HG03439 (cell line): ENCODE data around the gene PPM1F.

Source experiments
- ATAC-seq: cut with Tn5 transposase; IDR thresholded peaks from one replicate; pipeline ENCODE4 v1.9.1; 2021; ENCODE audit warnings: mild to moderate bottlenecking, moderate library complexity; ENCODE audit not compliant: unreplicated experiment

The PPM1F gene

DNA sequence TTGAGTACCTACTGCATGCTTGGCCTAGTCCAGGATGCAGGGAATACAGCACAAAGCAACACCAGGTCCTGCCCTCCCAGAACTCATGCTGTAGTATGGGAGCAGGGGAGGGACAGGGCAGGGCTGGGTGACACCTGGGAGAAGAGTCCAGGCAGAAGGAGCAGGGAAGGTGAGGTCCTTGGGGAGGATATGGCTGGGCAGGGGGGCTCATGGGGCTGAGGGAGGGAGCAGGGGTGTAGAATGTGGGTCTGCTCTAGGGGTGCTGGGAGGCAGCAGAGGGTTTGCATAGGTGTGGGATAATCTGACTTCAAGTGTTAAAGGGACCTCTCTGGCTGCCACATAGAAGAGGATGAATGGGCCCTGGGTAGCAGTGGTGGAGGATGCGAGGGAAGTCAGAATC lies 25.2 kb upstream of the PPM1F start:
- no peak for ATAC-seq

DNA sequence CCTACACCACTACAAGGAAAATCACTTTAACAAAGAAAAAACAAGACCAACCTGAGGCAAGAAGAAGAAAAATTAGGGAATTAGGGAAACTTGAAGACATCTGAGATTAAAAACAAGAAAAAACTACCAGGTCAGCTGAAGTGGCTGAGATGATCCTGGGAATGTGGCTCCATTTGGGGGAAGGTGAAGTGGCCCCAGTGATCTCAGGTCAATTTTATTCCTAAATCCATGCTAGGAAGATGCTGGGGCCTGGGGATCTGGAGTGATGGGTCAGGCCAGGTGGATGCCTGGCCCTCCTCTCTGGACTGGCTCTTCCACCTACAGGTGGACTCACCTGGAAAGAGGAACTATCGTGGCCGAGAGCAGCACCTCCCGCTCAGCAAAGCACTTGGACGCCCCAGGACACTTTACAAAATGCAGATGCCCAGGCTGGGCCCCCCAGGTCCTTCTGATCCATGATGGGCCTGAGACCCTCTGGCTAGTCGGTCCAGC lies 23.3 kb upstream of the PPM1F start:
- no peak for ATAC-seq

DNA sequence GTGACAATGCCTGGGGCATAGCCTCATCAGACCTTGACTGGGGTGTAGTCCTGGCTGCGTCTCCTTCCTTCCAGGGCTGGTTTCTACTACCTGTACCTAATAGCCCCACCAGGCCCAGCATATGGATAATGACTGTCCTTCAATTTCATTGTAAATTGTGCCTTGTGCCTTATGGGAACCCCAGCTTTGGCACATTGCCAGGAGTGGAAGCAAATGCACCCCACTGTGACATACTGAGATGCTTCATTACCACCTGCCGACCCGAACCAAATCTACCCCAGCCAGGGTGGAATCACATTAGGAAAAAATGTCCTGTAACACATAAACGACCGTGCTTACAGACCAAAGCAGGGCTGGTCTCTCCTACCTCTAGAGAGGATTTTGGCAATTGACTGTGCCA lies 22.6 kb upstream of the PPM1F start:
- ATAC-seq: no peak

DNA sequence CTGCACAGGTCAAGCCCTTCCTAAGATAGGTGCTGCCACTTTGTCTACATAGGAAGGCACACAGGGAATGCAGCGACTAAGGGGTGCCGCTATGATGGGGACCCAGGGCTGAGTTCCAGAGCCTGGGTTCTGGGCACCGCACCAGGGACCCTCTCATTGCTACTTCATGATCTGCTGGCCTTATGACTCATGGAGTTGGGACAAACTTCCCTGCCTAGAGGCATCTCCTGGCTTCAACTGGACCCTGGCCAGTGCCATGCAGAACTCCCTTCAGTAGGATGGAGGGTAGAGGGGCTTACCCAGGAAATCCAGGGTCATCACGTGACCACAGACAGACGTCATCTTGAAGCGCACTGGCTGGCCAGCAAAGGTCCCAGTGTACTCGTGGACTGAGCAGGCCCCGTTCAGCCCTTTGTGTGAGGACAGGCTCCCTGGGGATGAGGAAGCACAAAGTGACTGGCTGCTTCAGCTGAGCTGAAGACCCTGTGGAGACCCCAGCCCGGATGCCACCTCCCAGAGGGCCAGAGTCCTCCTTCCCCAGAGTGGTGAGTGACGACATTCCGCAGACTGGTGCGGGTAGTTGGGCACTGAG lies 21.5 kb upstream of the PPM1F start:
- no peak for ATAC-seq

DNA sequence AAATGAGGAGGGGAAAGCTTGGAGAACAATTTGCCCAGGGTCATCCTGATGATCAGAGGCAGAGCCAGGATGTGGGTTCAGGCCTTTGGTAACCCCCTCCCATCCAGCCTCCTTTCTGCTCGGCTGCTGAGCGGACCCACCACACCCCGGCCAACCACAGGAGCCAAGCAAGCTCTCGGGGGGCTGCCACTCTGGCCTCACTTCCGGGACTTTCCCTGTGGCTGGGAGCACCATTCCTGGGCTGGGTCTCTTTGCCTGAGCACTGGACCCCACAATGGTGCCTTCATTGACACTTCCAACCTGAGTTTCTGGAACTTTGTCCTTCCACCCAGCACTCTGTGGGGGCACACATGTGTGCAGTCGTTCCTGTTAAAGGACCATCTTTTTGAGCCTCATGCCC lies 20.2 kb upstream of the PPM1F start:
- no peak for ATAC-seq

DNA sequence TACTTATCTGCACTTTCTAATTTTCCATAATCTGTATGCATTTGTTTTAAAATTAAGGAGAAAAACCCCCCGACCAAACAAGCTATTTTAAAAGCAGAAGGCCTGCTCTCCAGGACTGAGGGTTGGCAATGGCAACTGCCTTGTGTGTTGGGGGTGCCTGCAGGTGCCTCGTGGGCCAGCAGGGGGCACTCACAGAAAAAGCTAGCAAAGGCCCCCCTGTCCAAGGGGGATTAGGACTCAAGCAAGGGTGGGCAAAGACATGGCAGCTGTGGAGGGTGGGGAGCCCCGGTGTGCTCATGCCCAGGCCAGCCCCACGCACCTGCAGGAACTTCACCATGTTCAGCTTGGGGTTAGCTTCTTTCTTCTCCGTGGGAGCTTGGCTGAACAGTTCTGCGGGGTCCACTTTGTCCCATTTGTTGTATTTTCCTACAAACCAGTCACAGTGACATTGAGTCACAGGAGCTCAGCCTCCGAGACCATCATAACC lies 19.7 kb upstream of the PPM1F start:
- no peak for ATAC-seq

DNA sequence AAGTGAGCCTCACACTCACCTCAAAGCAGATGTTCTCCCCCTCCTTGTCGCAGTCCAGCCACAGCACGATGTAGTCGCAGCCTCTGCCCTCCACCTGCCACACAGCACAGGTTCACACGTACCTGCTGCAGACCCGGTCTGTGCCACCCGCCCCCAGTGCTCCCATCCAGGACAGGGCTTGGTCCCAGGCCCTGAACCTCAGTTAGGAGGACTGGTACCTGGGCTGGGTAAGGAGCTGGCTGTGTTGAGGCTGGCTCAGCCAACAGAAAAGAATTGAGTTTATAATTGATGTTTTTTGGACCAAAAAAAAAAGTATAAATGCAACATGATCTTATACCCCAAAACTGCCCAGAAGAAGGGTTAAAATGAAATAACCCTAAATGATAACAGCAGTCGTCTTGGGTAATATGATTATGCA lies 19.2 kb upstream of the PPM1F start:
- no peak for ATAC-seq

DNA sequence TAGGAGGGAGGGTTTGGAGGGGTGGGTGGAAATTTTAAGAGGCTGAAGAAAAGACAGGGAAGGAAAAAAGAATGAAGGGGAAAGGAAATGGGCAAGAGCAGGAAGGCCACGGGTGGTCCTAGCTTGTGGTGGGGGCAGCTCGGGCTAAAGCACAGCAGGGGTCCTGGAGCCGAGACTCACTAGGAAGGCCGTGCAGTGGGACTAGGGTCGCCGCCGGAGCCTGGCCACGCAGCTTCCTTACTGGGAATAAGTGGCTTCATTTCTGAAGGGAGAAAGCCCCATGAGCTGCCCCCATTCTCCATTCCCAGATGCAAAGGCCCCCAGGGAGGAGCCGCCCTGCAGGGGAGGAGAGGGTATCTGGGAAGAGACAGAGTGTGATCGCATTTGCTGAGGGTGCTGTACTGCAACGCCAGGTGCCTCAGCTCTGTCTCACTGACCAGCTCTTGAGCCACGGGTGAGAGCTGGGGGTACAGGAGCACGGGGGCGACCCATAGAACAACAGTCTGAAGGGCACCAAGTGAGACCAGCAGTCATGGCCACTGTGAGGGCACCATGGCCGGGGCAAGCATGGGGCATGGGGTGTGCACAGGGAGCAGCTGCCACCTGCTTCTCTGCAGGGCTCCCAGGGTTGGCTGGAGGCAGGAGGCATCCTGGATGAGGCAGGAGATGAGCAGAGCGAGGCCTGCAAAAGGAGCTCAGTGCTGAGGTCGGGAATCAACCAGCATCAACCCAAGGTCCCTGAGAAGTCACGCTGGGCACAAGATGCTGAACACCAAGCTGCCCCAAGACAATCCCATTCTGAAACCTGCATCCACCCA lies 18.4 kb upstream of the PPM1F start:
- ATAC-seq: no peak

DNA sequence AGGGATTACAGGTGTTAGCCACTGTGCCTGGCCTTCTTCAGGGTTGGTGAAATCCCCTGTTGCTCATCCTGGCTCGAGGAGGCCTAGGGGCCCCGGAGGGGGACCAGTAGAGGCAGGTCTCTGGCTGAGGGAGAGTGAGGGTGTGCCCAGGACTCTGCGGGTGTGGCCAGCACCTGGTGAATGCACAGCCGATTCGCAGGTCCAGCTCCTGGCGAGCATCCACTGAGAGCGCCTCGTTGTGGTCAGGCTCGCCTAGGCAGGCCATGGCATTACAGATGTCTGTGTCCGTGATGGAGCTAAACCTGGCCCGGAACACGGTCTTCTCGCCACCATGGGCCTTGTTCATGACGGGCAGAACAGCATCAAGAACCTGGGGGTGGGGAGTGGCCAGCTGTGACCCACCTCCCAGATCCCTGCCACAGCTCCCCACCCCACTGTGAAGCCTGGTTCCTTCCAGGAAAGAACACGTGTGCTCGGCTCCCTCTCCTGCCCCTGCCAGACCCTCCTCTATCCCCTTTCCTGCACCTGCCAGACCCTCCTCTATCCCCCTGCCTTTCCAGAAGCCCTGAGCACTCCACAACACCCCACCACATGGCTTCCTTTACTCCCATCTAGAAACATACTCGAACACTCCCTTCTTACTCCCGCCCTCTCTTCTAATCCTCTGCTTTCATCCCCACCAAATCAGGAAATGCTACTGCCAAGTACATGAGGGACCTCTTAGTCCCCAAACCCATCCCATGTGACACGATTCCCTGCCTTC lies 17.6 kb upstream of the PPM1F start:
- no peak for ATAC-seq

DNA sequence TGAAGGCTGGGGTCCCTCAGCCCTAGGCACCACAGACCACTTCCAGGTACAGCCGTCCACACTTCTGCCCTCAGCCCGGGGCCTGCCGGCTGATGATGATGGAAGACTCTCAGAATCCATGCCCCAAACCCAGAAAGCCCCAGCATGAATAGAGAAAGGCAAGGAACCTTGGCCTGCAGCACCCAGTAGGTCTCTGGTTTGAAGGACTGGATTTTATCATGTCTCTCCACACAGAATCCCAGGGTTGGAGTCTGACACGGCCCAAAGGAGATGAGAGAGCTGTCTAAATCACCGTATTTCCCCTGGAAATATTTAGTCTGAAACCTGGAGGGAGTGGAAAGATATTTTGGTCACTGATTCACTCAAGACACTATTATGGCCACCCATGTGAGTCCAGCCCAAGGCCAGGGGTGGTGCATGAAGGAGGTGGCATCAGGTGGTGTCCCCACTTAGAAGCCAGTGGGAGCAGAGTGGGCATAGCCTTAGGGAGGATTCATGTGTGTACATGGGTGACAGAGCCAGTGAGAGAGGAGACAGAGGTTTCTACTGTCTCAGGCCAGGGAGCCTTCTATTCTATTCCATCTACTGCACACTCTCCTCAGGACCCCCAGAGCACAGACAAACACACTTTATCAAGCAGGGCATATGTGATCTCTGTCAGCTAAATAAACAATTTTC lies 15.9 kb upstream of the PPM1F start:
- ATAC-seq: no peak

DNA sequence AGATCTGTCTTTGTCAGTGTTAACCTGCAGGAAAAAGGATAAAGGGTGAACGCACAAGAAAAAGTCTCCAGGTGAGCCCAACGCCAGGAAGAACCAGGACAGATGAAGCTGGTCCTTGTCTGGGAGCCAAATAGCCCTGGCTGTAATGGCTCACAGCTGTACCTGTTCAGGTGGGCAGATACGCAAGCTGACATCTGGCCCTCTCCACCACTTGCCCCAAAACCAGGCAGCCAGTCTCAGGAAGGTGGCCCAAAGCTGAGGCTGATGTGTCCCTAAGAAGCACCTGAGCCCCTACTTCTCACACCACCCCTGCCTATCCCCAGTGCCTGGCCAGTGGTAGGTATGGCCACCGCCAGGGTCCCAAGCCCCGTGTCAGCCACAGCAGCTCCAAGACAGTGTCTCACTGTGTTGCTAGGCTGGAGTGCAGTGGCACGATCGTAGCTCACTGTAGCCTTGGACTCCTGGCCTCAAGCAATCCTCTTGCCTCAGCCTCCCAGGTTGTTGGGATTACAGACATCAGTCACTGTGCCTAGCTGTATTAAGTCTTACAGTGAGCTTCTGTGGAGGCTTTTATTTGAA lies 15.1 kb upstream of the PPM1F start:
- ATAC-seq: no peak

DNA sequence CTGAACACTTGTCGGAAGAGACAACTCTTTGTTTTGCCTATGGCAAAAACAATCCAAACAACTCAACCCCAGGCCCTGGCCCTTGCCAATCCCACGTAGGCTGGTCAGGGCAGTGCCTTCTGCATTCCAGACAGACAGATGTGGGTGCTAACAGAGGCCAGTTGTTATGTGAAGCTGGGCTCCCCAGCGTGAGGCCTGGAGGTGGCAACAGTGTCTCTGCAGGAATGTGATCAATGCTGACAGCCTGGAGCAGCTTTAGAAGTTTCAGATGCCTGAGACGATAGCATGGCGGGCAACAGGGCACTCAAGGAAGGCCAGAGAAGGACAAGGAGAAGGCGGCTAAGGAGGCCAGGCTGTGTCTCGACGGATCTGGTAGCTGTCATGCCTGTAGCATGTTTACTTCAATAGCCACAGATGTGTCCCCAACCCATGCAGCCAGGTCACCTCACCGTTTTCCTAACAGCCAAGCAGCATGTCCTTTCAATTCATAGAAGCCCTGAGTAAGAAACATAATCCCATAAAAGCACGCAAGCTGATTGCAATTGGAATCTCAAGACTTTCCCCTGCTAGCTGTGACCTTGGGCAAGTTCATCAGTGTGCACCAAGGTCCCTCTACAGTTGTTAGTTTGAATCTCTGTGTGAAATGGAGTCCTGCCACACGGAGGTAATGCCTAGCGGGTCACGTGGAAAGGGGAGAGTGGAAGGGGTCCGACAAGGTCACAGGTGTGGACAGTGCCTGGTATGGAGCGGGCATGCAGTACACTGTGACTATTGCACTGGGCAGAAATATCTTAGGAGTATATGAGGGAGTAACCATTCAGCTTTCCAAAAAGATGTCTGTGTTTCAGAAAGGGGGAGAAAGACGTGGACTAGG lies 14.2 kb upstream of the PPM1F start:
- no peak for ATAC-seq

DNA sequence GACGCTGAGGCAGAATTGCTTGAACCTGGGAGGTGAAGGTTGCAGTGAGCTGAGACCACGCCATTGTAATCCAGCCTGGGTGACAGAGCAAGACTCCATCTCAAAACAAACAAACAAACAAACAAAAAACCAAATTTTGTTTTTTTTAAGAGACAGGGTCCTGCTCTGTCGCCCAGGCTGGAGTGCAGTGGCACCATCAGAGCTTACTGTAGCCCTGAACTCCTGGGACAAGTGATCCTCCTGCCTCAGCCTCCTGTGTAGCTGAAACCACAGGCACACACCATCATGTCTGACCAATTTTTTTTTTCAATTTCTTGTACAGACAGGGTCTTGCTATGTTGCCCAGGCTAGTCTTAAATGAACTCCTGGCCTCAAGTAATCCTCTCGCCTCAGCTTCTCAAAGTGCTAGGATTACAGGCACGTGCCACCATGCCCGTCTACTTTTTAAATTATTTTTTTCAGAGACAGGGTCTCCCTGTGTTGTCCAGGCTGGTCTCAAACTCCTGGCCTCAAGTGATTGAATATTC lies 13.2 kb upstream of the PPM1F start:
- no peak for ATAC-seq

DNA sequence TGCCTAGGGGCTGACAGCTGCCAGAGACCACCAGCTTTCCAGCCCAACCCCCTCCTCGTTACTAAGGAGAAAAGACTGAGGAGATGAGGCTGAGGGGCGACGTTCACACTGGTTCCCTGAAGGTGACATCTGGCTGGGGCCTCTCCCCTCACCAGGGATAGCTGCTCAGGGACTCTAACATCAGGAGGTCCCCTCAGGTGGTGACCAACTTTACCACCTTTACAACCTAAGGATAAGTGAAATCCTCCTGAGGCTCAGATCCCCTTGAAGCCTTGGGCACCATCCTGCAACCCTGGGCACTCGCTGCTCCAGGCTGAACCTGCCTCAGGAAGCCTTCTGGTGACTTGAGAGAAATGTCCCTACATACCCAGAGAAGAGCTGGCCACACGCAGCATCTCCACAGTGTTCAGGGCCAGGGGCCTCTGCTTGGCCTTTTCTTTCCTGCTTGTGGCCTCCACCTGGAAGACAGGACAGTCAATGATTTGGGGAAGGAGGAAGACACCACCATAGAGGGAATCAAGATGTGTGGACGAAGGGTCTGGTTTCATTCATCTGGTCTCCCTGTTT lies 12.4 kb upstream of the PPM1F start:
- no peak for ATAC-seq

DNA sequence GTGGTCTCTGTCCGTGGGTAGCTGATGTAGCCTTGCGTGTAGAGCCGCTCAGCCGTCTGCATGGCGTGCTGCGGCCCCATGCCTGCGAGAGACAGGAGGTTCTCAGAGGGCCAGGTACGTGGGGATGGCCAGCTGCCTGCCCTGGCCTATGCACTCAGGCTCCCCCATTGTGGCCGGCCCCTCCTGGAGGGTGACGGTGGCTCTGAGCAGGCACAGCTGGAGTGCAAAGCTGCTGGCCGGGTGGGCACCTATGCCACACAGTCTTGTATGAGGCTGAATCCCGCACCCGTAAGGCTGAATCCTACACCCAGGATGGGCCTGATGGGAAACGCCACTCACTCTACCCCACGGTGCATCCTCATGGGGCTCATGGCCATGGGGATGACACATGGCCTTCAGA lies 11.6 kb upstream of the PPM1F start:
- no peak for ATAC-seq

DNA sequence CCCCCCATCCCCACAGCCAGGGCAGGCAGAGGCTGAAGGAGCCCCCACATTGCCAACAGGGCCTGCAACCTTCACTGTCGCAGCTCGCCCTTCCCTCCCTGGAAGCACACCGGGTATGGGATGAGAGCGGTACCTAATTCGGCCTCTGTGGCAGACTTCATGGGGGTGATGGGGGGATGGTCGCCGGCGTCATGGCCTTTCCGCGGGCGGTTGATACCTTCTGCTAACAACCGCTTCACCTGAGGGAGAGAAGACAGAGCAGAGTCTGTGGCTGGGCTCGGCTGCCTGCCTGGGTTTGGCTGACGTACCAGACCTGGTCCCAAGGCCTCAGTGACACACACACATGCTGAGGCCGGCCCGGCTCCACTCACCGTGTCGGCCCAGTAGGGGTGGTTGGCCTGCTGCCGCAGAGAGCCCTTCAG lies 11.2 kb upstream of the PPM1F start:
- ATAC-seq: no peak

DNA sequence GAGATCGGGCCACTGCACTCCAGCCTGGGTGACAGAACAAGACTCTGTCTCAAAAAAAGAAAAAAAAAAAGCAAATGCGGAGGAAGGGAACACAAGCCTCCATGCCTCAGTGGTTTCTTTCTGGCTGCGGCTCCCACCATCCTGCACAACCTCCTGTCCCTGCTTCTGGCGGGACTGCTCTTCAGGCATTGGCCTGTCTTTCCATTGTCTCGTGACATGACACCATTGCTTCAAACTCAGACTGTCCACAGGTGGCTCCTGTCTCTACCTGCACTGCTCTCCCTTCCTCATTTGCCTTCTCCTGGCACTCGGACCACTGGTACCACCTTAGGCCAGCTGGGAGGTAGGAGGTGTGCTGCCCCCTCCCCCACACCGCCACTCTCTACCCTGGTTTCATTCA lies 10.6 kb upstream of the PPM1F start:
- no peak for ATAC-seq

DNA sequence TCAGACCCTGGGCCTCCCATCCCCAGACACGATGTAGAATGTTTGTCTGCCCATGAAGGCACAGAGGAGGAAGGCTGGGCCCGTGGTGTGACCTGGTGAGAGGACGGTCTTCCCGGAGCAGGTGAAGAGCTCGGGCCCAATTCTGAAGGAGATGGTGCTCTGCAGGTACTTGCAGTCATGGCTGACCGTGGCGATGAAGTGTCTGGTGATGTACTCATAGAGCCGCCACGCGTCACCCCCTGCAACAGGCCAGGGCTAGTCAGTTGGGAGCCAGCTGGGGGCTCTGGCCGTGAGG lies 10.0 kb upstream of the PPM1F start:
- ATAC-seq: no peak

DNA sequence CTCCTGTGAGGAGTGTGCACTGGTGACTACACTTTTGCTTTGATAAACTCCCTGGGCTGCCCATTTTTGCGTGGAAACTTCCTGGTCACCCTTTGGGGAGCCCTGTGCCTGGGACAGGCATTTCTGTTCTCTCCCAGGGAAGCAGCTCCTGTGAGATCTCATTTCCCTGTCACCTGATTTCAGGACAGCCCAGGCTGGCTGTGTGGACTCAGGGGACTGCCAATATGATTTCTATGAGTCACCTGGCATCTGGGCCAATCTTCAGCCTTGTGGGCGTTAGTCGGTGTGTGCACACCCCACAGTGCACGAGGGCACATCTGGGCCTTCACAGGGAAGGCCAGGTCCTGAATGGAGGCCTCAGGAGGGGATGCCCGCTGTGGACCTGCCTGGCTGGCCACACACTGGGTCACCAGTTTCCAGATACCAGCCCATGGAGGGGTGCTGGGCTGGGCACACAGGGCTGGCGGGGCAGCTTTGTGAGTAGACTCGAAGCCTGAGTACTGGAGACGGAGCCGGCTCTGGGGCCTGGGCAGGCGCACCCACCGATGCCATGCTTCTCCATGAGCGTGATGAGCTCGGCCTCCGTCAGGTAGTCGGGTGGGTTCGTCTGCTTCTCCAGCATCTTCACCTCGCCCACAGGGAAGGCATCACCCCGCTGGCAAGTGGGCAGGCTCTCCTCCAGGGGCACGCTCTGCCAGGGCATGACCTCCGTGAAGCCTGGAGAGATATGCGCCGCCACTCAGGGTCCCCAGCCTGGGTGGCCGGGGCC lies 9.4 kb upstream of the PPM1F start:
- ATAC-seq: no peak
